DMS 273 (cell line): ENCODE measurements around the gene CBLC.
"Not testable (repeated sequence)": the region's sequence is repeated elsewhere in the genome, so short reads cannot be mapped to it uniquely, and the experiment has no call there.

Source experiments
- DNase-seq: peaks from one replicate; lab custom pipeline; 2025; ENCODE audit not compliant: unreplicated experiment; lab: John Stamatoyannopoulos, UW

Gene CBLC

DNA sequence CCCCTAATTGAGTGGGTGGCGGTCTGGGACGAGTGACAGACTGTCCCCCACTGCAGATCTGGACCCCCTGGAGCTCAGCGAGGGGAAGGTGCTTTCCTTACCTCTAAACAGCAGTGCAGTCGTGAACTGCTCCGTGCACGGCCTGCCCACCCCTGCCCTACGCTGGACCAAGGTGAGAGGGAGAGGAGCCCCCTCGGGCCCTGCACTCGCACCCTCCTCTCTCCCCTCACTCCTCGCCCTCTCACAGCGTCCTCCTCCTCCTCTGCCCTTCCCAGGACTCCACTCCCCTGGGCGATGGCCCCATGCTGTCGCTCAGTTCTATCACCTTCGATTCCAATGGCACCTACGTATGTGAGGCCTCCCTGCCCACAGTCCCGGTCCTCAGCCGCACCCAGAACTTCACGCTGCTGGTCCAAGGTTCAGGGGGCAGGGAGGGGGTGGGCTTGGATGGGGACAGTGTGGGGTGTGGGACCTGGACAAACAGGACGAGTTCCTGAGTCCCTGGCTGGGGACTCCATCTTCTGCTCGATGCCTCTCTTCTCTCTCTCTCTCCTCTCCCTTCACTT, 40.9 kb downstream of the CBLC start:
- DNase-seq, result no peak

DNA sequence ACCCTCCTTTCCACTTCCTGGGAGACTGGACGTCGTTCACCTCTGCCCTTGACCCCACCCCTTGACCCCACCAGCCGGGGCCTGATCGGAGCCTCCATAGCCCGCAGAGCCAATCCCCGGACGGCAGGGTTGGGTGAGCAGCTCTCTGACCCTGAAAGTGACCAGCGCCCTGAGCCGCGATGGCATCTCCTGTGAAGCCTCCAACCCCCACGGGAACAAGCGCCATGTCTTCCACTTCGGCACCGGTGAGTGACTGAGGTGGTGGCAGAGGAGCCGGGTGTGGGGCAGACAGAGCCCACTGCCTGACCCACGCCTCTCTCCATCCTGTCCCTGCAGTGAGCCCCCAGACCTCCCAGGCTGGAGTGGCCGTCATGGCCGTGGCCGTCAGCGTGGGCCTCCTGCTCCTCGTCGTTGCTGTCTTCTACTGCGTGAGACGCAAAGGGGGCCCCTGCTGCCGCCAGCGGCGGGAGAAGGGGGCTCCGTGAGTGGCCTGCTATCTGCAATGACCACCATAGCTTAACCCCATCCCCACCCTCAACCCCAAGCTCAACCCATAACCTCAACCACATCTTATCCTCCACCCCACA, 41.6 kb downstream of the CBLC start:
- DNase-seq, result no peak

GRCh38 chr19:44820648-44821609, 43.2 kb downstream of the CBLC start:
- no peak for DNase-seq

DNA sequence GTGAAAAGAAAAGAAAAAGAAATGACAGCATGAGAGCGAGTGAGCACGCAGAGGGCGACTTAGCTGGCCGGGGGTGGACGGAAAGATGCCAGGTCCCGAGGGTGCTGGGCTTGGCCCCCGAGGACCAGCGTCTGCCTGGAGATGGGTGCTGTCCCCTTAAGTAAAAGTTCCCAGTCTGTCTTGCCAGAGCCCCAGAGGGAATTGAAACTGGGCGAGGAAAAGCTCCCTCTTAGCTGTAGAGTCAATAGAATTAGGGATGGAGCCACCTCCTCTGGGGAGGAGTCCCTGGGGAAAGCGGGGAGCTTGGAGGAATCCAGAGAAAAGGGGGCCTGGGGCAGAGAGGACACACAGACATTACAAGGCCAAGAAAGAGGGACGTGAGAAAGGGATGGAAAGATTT, 44.5 kb downstream of the CBLC start:
- no peak for DNase-seq

DNA sequence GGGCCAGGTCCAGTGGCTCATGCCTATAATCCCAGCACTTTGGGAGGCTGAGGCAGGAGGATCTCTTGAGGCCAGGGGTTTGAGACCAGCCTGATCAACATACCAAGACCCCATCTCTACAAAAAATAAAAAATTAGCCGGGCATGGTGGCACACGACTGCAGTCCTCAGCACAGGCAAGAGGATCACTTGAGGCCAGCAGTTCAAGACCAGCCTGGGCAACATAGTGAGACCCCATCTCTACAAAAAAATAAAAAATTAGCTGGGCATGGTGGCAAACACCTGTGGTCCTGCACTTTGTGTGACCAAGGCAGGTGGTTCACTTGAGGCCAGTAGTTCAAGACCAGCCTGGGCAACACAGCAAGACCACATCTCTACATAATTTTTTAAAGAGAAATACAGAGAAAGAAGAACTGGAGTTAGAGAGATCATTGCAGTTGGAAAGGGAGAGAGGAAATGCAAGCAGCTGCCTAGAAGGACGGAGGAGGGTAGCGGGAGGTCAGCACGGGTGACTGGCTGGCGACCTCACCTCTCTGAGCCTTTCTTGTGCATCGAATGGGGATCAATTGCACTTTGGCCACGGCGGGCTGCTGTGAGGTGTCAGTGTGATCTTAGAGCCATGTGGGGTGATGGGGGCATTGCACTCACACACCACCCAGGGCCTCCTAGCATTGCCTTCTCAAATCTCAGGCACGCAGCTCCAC, 45.1 kb downstream of the CBLC start:
- no peak for DNase-seq

DNA sequence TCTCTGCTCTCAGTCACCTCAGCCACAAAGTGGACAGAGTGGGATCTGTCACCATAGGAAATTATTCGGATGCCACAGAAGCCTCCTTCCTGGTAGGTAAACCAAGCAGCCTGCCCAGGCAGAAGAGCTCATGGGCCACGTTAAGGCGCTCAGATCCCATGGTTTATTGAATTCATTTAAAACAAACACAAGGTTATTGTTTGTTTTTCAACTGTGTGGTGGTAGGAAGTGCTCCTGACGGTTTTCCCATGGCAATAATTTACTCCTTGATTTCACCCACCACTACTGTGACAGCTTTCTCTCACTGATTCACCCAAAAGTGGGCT, 45.6 kb downstream of the CBLC start:
- DNase-seq, result no peak

- no peak for DNase-seq
These were observed 47.1 kb downstream of the CBLC start for GRCh38 chr19:44824761-44825160.

- DNase-seq, result not testable (repeated sequence)
These were observed 55.2 kb downstream of the CBLC start for GRCh38 chr19:44832875-44833274.

DNA sequence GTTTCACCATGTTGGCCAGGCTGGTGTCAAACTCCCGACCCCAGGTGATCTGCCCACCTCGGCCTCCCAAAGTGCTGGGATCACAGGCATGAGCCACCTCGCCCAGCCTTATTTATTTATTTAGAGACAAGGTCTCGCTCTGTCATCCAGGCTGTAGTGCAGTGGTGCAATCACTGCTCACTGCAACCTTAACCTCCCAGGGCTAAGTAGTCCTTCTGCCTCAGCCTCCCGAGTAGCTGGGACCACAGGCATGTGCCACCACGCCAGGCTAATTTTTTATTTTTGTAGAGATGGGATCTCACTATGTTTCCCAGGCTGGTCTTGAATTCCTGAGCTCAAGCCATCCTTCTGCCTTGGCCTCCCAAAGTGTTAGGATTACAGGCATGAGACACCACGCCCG, 56.7 kb downstream of the CBLC start:
- DNase-seq, result not testable (repeated sequence)

DNA sequence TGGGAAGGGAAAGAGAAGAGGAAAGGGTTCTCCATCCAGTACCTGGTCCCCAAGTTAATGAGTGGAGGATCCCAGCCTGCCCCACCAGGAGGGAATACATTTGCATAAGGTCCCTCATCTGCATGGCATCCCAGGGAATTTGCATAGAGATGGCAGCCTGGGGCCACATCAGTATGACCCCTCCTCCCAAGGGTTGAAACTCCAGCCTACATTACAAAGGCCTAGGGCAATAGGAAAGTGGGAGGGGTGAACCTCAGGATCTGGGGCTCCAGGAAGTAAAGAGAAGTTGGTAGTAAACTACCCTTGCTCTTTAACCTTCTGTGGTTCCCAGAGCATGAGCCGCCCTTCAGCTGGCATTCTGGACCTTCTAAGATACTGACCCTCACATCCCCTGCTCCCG, 61.6 kb downstream of the CBLC start:
- DNase-seq, result no peak

GRCh38 chr19:44840811-44841210, 63.1 kb downstream of the CBLC start:
- DNase-seq, result no peak

GRCh38 chr19:44841231-44841630, 63.5 kb downstream of the CBLC start:
- no peak for DNase-seq

- DNase-seq, result no peak
These were observed 67.6 kb downstream of the CBLC start for GRCh38 chr19:44845286-44845611.

- DNase-seq, result peak; percentile 97
These were observed 68.1 kb downstream of the CBLC start, which contains the start of gene NECTIN2 for GRCh38 chr19:44845612-44846454. Gene NECTIN2, plus strand, starts transcription at chr19:44846297. Its CDS starts 229 bp downstream, at chr19:44846526.

DNA sequence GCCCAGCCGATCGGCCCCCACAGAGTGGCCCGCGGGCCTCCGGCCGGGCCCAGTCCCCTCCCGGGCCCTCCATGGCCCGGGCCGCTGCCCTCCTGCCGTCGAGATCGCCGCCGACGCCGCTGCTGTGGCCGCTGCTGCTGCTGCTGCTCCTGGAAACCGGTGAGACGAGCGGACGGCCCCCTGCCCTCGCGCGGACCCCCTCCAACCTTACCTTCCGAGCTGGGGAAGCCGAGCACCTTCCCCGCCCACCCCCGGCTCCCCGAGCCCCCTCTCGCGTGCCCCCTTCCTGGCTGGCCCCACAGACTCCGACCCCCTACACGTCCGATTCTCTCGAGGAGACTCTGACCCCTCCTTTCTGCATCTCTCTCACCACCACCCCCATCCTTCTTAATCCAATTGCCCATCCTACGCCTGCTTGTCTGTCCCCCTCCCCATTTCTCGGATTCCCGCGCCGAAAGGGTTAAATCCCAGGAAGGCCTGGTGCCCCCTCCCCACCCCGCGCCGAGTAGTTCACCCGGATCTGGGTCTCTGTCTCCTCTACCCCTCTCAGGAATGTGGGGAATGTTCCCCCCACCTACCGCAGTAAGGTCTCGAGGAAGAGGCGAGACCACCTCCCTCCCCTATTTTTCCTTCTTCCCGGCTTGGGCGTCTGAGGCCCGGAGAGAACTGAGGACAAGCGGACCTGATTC, 68.9 kb downstream of the CBLC start:
- DNase-seq, result no peak

- DNase-seq, result peak; percentile 53
These were observed 69.7 kb downstream of the CBLC start for GRCh38 chr19:44847144-44848035.

DNA sequence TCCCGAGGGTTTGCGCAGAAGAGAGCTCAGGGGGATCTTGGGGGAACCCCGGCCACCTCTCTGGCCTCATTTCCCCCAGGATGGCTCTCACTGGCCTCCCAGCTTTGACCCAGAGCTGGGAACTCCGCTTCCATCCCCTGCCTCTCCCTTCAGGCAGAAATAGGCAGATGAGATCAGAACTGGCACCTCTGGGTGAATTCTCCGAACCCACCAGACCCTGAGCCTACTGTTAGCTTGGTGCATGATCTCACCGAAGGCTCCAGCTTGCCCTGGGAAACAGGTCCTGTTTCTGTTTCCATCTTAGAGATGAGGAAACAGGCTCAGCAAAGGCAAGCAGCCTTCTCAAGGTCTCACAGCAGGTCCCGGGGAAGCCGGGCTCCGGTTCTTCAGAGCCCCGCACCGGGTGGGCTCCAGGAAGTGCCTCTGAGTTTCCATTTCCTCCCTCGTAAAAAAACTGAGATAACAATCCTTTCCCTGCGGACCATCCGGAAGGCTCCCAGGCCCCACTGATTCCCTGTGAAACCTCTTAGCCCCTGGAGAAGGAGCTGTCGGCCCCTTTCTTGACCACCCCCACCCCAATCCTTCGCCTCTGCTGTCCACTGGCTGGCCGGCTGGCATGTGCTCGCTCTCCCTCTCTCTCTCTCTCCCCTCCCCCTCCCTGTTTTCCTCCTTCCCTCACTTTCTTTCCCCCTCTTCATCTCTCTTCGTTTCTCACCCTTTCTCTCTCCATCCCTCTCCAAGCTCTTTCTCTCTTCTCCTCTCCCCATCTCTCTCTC, 70.5 kb downstream of the CBLC start:
- DNase-seq, result peak; percentile 46

DNA sequence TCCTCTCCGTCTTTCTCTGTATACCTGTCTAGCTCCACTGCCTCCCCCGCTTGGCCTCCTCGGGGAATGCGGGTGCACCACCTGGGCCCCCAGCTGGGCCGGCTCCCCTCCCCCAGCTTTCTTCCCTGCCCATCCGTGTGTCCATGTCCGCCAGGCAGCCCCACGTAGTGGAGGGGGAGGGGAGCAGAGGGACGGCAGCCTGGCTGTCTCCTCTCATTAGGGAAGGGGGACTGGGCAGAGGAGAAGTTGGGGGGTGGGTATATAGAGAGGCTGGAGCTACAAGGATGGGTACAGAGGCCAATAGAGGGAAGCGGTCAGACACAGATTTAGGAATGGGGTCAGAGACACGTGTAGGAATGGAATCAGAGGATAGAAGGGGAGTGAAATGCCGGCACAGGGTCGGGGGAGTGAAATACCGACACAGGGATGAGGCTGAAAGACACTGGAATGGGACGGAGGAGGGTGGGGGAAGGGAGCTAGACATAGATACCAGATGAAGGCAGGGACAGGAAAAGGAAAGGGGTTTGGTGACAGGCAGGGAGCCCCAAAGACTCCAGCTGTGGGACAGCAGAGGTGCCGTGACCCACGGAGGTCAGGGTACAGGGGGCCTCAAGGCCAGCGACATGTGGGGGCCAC, 71.2 kb downstream of the CBLC start:
- no peak for DNase-seq
